ENCODE measurements around the gene NR4A1.

NR4A1 gene

DNA sequence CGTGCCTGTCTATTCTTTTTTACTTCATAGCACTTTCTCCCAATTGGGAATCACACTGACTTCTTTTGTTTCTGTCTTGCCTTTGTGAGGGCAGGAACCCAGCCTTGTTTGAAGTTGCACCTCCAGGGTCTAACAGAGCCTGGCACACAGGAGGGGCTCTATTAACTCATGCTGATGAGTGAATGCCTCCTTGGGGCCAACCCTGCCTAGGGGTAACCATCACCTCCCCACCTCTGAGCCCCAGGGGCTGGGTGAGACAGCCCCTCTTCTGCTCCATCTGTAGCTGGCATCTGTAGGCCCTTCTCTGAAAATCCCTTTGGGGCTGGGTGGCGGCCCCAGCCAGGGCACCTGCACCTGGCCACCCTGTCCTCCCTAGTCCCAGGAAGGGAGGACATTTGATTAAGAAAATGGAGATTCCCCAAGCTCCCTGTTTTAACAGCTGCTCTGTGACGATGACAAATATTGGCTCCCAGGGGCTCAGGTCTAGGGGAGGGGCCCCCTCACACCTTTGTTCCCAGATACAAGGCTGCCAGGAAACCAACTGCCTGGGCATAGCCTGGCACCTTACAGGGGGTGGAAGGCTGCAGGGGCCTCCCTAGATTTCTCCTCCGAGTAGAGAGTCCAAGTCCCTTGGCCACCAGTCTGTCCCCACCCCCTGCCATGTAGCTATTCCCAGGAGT is 32.7 kb upstream of the NR4A1 start:
- DNase-seq (ENCODE audit: low spot score): no peak

DNA sequence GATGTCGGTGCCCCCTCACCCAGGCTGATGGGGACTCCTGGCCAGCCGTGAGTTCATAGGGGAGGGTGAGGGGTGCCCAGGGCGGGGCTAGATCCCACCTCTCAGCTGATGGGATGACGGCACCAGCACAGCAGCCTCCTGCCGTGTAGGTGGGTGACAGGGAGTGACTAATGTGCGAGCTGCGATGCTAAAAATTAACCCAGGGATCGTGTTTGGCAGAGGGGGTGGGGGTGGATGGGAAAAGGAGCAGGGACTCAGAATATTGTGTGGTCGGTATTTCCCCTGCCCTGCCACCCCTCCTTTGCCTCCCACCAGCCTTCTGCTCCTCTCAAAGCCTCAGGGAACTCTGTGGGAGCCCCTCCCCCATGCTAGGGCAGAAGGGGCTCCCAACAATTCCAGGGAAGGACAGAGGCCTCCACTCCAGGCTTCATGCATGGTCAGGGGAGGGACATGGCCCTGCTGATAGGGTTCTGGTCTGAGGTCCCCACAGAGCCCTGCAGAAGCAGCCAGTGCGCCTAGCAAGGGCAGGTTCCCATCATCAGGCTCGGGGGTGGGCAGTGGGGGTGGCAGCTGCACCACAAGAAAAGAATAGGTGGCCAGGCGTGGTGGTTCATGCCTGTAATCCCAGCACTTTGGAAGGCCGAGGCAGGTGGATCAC is 32.0 kb upstream of the NR4A1 start:
- DNase-seq (ENCODE audit: low spot score): no peak

DNA sequence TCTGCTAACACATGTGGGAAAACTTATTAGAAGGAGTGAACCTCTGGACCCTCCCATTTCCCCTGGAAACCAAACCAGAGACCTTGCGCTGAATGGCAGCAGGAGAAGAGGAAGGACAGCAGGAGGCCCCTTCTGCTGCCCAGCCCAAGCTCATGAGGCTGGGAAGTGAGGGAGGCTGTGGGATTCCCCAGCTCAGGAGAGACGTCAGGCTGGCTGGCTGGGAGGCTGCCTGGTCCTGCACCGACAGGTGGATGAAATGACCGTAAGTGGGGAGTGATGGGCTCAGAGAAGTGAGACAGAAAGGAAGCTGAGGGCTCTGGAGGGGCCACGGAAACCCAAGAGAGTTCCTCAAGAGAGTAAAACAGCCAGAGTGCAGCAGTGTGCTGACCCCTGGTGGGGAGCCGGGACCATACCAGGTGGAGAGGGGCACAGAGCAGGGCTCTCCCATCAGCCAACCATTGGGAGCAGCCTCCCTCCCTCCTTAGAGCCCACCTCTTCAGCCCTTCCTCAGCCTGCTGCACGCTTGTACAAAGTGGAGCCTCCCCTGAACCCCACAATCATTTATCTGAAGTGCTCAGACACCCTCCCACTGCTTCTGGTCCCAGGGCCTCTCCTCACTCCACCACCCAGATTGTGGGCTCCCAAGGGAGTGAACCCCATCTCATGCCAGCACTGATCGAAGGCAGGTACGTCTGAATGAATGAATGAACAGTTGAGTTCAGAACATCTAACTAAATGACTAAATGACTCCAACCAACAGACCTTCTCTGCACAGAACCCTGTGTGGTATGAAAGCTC is 30.5 kb upstream of the NR4A1 start:
- DNase-seq (ENCODE audit: low spot score): peak; percentile 64

DNA sequence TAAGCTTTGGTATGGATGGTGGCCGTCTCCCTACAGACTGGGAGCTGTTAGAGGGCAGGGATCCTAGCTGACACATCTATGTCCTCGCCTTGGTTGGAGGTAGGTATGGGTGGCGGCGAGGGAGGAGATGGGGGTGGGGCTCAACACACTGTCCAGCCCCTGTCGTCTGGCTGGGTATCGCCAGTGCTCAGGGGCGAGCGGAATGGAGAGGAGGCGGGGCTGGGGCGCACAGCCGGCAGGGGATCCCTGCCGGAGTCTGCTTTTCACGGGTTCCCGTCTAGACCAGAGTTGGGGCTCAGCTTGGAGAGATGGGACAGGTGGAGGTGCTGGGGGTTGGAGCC is 28.4 kb upstream of the NR4A1 start:
- DNase-seq (ENCODE audit: low spot score): no peak

DNA sequence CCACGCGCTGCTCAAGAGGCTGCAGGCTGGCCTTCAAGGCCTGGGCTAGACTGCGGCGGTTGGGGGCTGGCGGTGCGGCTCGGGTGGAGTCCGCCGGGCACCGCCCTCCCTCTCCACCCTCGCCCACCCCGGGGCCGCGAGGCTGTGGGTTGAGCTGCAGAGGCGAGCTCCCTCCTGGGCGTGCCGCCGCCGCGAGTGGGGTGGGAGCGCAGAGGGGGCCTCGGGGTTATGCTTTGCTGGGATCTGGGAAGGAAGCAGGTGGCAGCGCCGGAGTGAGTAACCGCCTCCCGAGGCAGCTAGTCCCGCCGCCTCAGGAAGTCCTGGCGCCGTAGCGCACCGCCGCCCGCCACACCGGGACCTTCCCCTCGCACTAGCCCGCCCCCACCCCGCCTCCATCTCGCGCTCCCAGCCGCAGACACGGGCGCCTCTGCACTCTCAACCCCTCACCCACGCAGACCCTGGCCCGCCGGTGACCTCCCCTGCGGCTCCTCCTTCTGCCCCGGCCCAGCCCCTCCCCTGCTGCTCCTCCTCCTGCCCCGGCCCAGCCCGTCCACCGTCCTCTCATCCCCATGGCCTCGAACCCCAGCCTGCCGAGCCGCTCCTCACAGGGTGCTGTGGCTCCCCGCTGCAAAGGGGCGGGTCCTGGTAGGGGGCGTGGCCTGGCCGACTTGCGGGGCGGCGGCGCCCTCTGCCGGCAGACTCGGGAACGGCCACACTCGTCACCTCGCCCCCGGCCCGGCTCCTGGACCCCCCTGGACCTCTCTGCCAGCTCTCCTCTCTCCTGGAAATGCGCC is 27.9 kb upstream of the NR4A1 start:
- DNase-seq (ENCODE audit: low spot score): peak; percentile 89

DNA sequence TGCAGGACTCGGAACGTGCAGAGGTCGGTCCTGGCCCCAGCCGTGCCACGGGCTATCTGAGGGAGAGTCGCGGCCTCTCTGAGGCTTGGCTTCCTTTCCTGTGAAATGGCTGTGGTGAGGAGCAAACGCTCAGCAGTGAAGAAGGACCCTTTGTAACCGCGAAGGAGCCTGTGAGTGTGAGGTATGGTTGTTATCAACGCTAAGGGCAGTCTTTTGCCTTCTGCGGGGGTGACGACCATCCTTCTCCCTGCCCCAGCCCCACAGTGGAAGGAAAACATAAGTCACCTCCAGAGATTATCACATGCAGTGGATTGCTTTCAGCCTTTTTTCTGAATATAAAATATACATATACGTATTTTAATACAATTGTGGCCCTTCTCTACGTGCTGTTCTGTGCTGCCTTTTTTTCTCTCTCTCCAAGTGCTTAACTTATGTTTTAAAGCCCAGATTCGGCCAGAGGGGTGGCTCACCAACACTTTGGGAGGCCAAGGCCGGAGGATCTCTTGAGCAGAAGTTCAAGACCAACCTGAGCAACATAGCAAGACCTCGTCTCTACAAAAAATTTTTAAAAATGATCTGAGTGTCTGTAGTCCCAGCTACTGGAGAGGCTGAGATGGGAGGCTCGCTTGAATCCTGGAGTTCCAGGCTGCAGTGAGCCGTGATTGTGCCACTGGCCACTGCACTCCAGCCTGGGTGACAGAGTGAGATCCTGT is 27.1 kb upstream of the NR4A1 start:
- DNase-seq (ENCODE audit: low spot score): no peak

DNA sequence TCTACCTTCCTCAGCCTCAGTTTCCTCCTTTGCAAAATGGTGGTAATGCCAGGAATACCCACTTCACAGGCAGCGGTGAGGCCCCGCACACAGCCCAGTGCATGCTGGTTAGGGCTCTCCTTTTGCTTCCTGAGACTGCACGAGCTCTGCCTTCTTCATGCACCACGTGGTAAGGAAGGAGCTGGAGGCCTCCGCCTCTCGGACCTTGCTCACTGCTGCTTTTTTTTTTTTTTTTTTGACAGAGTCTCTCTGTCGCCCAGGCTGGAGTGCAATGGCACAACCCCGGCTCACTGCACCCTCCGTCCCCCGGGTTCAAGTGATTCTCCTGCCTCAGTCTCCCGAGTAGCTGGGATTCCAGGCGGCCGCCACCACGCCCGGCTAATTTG is 26.4 kb upstream of the NR4A1 start:
- DNase-seq (ENCODE audit: low spot score): peak; percentile 71

DNA sequence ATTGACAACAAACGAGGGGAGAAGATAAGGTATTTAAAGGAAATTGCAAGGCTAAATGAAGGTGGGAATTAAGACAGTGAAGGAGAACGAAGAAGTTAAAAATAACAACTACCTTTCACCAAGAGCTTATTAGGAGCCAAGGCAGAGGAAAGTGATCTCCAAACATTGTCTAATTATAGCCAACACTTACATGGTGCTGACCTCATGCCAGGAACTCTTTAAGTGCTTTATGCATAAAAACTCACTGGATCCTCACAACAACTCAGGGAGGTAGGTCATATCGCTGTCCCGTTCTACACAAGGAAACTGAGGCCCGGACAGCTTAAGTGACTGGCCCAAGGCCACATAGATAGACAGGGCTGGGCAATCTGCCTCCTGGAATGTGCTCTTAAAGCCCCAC is 25.0 kb upstream of the NR4A1 start:
- no peak for DNase-seq (ENCODE audit: low spot score)

DNA sequence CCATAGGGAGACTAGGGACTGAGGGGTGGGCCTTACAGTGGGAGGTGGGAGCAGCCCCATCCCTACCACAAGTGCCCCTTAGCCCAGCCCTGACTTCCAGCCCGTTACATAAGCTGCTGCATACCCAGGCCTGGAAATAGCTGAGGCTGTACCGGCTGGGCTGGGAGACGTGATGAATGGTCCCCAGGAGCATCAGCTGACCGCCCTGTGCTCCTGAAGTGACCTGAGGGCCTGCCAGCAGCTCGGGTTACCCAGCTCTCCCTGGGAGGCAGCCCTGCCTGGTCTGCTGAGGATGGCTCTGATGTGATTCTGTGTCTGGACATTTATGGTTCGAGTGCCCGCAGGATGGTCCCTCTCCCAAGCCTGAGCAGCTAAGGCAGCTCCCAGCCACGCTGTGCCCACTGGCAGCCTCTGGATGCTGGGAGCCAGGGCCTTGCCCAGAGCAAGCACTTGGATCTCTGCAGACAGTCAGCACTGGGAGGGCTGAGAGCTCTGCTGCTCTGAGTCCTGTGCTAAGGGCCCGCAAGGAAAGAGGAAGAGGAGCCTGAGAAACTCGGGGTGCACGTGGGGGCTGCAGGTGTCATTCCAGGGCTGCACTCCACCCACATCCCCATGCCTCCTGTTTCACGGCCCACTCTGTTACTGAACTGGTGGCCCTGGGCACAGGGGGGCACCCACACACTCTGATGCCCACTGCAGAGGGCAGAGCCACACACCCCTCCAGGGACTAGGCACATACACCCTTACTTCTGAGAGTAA is 24.0 kb upstream of the NR4A1 start:
- no peak for DNase-seq (ENCODE audit: low spot score)

DNA sequence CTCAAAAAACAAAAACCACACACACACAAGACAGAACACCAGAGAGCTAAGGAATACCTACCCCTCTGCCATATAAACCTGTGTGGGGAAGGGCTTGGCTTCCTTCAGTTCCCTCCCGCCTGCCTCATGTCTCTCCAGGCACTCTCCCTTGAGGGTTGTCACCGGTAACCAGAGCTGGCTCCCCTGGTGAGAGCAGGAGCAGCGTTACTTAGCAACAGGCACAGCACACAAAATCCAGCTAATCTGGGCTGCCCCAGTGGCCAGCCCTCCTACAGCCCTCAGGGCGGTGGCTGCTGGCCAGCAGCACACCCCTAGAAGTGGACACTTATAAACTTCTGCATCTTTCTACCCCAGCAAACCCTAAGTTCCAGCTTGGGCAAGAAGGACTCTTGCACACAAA is 21.6 kb upstream of the NR4A1 start:
- no peak for DNase-seq (ENCODE audit: low spot score)

DNA sequence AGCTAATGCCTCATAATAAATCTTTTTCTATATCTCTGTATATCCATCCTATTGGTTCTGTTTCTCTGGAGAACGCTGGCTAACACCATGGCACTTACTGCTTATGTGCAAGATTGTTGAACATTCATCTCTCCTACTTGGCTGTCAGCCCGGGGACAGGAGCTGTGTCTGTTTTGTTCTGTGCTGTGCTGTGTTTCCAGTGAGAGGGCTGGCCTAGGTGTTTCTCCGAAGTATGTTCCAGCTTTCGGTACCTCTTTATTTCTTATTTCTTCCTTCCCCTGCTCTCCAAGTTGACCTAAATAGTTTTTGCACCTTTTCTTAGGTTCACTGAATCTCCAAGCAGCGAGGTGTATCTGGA is 18.8 kb upstream of the NR4A1 start:
- no peak for DNase-seq (ENCODE audit: low spot score)

DNA sequence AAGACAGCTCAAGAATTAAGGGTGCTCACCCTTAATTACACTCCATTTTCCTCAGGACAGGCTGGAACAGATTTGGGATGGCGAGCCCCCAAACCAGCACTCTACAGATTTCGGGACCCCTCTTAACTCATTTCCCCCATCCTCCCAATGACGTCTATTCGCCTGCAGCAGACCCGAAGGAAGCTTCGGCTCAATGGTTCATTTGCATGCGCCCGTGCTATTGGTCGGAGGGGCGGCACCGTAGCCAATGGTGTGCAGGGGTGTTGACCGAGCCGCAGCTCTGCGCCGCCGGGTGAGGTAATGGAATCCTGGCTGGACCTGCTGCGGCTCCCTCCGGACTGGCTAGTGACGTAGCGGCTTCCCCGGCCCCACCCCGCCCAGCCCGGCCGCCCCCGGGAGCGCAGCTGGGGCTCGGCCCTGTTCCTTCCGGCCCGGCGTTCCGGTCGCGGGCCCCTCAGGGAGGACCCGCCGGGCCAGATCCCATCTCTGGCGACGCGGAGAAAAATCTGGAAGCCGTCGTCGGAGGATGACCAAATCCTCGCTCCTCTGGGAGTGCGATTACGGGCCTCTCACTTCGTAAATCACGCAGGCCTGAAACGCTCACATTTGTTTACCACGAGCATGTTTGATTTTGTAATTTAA is 18.3 kb upstream of the NR4A1 start:
- DNase-seq (ENCODE audit: low spot score): peak; percentile 87

DNA sequence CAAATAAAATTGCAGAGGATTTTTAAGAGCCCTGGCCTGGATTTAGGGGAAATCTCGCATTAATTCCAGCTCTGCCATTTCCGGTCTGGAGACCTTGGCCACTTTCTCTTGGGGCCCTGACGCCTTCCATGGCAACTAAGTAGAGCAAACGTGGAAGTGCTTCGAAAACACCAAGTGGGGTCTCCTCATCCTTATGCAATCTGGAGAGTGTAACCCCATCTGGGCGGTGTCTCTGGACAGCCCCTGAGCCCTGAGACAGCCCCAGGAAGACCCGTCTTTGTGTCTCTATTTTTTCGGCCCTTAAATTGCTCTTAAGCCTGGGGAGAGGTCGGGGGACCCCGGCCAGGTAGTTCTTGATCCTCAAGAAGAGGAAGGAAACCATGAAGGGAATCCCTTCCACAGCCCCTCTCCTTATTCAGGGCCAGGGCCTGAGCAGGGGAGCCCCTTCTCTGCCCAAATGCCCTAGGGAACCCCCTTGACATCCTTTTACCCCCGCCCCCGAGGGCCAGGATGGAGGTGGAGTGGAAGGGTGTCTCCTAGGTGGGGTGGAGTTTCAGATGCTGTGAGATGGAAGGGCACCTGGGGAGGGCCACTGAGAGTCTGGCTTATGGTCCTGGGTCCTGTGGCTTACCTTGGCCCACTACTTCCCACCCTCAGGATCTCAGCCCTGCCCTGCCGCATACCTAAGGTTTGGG is 17.6 kb upstream of the NR4A1 start:
- no peak for DNase-seq (ENCODE audit: low spot score)

DNA sequence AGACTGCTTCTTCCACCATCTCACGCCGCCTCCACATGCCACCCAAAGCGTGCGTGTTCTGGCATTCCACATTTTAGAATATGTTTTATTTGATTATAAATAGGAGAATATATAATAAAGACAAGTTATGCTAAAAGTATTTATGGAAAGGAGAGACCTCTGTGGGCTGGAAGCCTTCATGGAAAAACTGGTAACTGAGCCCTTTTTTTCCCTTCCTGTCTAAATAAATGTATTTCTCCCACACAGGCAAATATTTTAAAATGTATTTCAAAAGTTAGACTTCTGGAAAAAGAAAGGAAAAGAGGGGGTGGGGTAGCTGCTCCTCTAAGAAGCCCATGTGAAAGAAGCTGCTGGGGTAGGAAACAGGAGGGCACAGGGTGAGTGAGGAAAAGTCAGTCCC is 16.1 kb upstream of the NR4A1 start:
- DNase-seq (ENCODE audit: low spot score): no peak

DNA sequence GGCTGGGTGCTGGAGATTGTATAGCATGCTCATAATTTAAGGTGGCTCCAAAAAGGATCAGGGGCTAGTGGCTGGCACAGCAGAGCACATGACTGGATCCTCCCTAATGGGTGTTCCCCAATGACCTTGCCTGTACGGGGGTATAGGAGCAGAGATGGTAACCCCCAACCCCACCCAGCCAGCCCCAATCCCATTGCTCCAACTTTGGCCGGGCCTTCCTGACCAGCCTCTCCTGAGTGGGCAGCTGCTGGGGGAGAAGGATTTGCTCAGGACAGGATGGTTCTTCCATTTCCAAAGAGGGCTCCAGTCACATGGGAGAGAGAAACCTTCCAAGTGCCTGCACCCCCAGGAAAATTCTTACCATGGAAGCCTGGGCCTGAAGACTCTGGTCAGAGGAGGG is 15.3 kb upstream of the NR4A1 start:
- no peak for DNase-seq (ENCODE audit: low spot score)

DNA sequence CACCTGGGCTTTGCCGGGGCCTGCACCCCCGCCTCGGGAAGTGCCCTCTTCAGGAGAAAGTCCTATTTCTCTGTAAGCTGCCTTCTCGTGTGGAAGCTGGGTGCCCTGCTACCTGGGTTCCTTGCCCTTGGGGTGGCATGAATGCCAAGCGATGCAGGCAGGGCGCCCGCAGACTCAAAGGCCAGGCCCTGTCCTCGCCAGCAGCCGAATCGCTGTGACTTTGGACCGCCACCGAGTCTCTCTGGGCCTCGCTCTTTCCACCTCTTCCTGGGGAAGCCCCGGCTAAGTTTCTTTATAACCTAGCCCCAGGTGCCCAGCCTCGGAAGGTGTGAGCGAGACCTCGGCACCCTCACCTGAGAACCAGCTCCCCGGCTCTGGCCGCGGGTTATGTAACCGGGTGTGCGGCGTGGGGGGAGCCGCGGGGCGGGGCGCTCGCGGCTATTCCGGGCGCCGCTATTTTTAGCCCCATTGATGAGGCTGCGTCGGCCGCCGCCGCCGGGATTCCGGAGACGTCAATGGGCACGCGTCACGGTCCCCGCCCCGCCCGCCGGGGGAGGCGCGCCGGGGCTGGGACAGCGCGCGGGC is 14.6 kb upstream of the NR4A1 start:
- peak; percentile 76 for DNase-seq (ENCODE audit: low spot score)

DNA sequence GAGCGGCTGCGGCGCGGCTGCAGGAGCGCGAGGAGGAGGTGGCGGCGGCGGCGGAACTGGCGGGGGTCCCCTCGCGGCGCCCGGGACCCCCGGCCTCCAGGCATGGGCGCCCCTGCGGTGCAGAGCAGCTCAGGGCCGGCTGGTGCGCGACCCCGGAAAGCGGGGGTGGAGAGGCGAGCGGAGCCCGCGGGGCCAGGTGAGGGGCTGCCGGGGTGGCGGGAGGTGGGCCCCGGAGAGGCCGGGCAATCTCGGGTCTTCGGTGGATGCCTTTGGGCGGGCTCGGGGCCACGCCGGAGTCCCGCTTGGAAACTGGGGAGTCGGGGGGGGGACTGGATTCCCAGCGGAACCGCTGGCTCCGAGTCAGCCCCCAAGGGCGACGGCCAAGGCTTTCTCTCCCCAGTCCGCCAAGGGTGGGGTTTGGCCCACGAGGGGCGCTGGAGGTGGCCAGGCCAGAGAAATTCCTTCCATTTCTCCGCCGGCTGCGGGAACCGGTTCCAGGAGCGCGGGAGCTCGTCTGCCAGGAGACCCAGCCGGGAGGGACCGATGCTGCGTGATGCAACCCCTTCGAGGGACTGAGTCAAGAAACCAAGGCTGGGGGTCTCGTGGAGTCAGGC is 13.9 kb upstream of the NR4A1 start:
- DNase-seq (ENCODE audit: low spot score): no peak

DNA sequence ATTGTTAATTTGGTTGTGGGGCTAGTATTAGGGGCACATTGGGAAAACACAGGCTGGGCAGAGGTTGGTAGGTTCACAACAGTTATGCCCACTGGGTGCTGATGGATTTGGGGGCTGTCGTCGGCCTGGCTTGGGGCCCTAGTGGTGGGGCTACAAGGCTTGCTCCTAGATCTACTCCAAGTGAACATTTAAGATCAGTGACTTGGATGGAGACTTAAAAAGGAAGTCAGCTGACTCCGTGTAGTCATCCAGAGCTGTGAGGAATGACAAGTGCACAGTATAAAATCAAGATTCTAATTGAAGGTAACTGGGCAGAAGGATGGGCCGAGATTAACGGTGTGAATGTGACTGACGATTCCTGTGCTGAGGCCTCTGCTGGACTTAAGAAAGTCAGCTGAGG is 12.8 kb upstream of the NR4A1 start:
- no peak for DNase-seq (ENCODE audit: low spot score)

DNA sequence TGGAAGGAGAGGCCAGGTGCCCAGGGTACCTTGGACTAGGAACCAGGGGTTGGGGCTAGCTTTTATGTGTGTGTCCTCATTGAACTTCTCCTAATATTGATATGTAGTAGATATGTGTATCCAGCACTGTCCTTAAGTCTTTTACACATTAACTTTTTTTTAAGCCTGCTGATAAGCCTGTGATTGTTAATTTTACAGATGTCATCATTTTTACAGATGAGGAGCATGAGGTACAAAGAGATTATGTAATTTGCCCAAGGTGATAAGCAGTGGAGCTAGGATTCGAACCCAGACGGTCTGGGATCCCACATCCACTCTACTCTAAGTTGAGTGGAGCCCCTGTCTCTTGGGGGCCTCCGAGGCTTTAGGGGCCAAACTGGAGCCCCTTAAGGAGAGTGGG is 10.2 kb upstream of the NR4A1 start:
- no peak for DNase-seq (ENCODE audit: low spot score)

All from CD4-positive, alpha-beta T cell treated with Interleukin-6 at 100 ng/mL for 8 hours (primary cell).